Body of pancreas (tissue), 4 donors: ENCODE results near the gene UNC5A. TPM values are rescaled to one million over a fixed set of nuclear protein-coding genes. Genes with fewer than 3 reads are reported as not detected.

Experiments used
- ATAC-seq: fragments of 150-250 bp; one replicate; pipeline ENCODE4 v1.9.1; 2016
- DNase-seq, 4 donors: peaks; one replicate each; pipeline ENCODE4 v3.0.0-alpha.2; 2019
- H3K27ac ChIP-seq, 4 donors: fragments of 200-600 bp; sonication (generic); 1 replicate in 3 of 4; 2 replicates in 1 of 4; pipeline versions ENCODE4 v1.5.1 to v1.6.1; 2016 to 2019; ENCODE audit warnings: mild to moderate bottlenecking in 1 of 4, mixed read lengths in 1 of 4, moderate library complexity in 1 of 4
- H3K27me3 ChIP-seq, 2 donors: fragments of 200-600 bp; sonication (generic); one replicate each; pipeline ENCODE4 v1.6.0; 2016; ENCODE audit warnings: mild to moderate bottlenecking in 1 of 2
- H3K36me3 ChIP-seq, 2 donors: fragments of 200-600 bp; sonication (generic); replicated peaks in 1 of 2; 2 replicates each; pipeline ENCODE4 v1.5.1; 2016; ENCODE audit warnings: low read depth in 2 of 2; ENCODE audit not compliant: insufficient read depth in 1 of 2
- H3K4me1 ChIP-seq: fragments of 200-600 bp; sonication (generic); one replicate; pipeline ENCODE4 v1.6.0; 2016
- H3K4me3 ChIP-seq, 2 donors: fragments of 200-600 bp; sonication (generic); 1 replicate in 1 of 2; 2 replicates in 1 of 2; pipeline ENCODE4 v1.5.1; 2016 to 2019
- H3K9me3 ChIP-seq, 3 donors: fragments of 200-600 bp; sonication (generic); 1 replicate in 2 of 3; 2 replicates in 1 of 3; pipeline ENCODE4 v1.5.1; 2016
- CTCF ChIP-seq, 7 experiments: fragments of 450-650 bp in 4 of 7; fragments of 200-600 bp in 3 of 7; sonication (generic) in 3 of 7; IDR thresholded peaks; one replicate each; pipeline ENCODE4 v1.5.1; 2016 to 2019; ENCODE audit warnings: antibody characterized with exemption in 7 of 7
- POLR2A ChIP-seq, 3 donors: fragments of 450-650 bp; IDR thresholded peaks; one replicate each; pipeline ENCODE4 v1.6.1; 2016; ENCODE audit warnings: antibody characterized with exemption in 3 of 3, mild to moderate bottlenecking in 2 of 3
- WGBS, 2 donors: methylation state at CpG; one replicate each; pipeline ENCODE4 v1.1.5; 2017; 5-methylcytosine and 5-hydroxymethylcytosine counted together
- intact Hi-C: fragments of 100-400 bp; cut with DNase I; formaldehyde crosslinking; loops from one replicate; pipeline ENCODE4 v1.15.1; 2023
- total RNA-seq, 2 donors: library from RNA; depleted of rRNA; stranded (reverse); fragments of >200 nt; gene quantifications; one replicate each; pipeline ENCODE4 v1.1.0, GENCODE V29; 2016

Gene UNC5A
- total RNA-seq, 2 donors from 2014 or later = 0.52 to 0.66 TPM

- intact Hi-C loops = no loop called here
- 54 to 56% methylated on average over 18 to 21 of the region's 21 CpGs for WGBS, 2 donors
- Histone ChIP-seq H3K4me3 (no peak overlapping the region), H3K4me1 (no peaks in the 10 kb centered on the region), H3K36me3 (no peaks in the 10 kb centered on the region), H3K27me3 (no peaks in the 10 kb centered on the region), H3K9me3 (no peaks in the 10 kb centered on the region), H3K27ac (no peak overlapping the region)
- TF ChIP-seq POLR2A (IDR thresholded peaks at IDR 0.05) (no peak), CTCF (IDR thresholded peaks at IDR 0.05) (no peak)
- ATAC-seq (no peak), DNase-seq (no peak)
Measured at GRCh38 chr5:176776141-176776865, 34.1 kb upstream of the UNC5A start.

- Histone ChIP-seq H3K27ac (no peak overlapping the region), H3K36me3 (no peaks in the 10 kb centered on the region), H3K9me3 (no peaks in the 10 kb centered on the region), H3K4me3 (no peak overlapping the region), H3K4me1 (no peaks in the 10 kb centered on the region), H3K27me3 (no peaks in the 10 kb centered on the region)
- intact Hi-C loops = no loop called here
- DNase-seq = no peak
- ATAC-seq = no peak
- WGBS, 2 donors = 65 to 70% methylated on average over 8 of the region's 8 CpGs
- TF ChIP-seq CTCF (IDR thresholded peaks at IDR 0.05) (no peak), POLR2A (IDR thresholded peaks at IDR 0.05) (no peak)
Measured at GRCh38 chr5:176776916-176777315, 33.4 kb upstream of the UNC5A start.

GRCh38 chr5:176778921-176779465 is 31.4 kb upstream of the UNC5A start:
- no peaks in the 10 kb centered on the region for H3K9me3 ChIP-seq
- DNase-seq (no peak), ATAC-seq (no peak)
- no peak overlapping the region for H3K27ac ChIP-seq
- 73 to 87% methylated on average over 6 to 8 of the region's 8 CpGs for WGBS, 2 donors
- no peaks in the 10 kb centered on the region for H3K4me1 ChIP-seq
- no peak overlapping the region for H3K4me3 ChIP-seq
- TF ChIP-seq CTCF (IDR thresholded peaks at IDR 0.05) = no peak
- no peak for TF ChIP-seq POLR2A (IDR thresholded peaks at IDR 0.05)
- H3K27me3 ChIP-seq = no peaks in the 10 kb centered on the region
- intact Hi-C loops = no loop called here
- H3K36me3 ChIP-seq = no peaks in the 10 kb centered on the region

GRCh38 chr5:176779537-176779936 is 30.8 kb upstream of the UNC5A start:
- WGBS, 2 donors = 81% methylated on average over 5 to 9 of the region's 9 CpGs
- H3K27ac ChIP-seq = no peak overlapping the region
- intact Hi-C loops = no loop called here
- H3K36me3 ChIP-seq = no peaks in the 10 kb centered on the region
- H3K9me3 ChIP-seq = no peaks in the 10 kb centered on the region
- no peak for TF ChIP-seq CTCF (IDR thresholded peaks at IDR 0.05)
- TF ChIP-seq POLR2A (IDR thresholded peaks at IDR 0.05) = no peak
- H3K4me3 ChIP-seq = no peak overlapping the region
- H3K4me1 ChIP-seq = no peaks in the 10 kb centered on the region
- H3K27me3 ChIP-seq = no peaks in the 10 kb centered on the region
- no peak for DNase-seq
- no peak for ATAC-seq
